ENCODE measurements around the gene ANKRD27.
"Not testable (repeated sequence)": the region's sequence is repeated elsewhere in the genome, so short reads cannot be mapped to it uniquely, and the experiment has no call there.

DNA sequence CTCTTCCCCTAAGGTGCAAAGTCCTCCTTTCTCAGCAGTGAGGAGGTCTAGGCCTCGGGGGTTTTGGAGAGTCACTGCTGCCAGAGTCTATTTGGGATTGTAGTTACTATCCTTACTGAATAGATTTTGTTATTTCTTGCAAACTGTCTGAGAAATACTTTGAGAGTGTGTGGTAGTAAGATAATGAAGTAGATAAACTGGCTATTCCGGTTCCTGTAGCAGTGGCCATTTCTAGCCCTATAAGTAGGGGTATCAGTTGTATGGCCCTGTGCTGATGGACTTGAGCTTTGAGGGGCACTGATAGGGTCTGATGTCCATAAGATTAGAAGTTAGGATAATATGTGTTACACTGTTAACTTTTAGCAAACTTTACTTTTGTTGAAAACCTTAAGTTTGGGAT is 19.3 kb upstream of the ANKRD27 start:
- TF ChIP-seq, protein P1, sequence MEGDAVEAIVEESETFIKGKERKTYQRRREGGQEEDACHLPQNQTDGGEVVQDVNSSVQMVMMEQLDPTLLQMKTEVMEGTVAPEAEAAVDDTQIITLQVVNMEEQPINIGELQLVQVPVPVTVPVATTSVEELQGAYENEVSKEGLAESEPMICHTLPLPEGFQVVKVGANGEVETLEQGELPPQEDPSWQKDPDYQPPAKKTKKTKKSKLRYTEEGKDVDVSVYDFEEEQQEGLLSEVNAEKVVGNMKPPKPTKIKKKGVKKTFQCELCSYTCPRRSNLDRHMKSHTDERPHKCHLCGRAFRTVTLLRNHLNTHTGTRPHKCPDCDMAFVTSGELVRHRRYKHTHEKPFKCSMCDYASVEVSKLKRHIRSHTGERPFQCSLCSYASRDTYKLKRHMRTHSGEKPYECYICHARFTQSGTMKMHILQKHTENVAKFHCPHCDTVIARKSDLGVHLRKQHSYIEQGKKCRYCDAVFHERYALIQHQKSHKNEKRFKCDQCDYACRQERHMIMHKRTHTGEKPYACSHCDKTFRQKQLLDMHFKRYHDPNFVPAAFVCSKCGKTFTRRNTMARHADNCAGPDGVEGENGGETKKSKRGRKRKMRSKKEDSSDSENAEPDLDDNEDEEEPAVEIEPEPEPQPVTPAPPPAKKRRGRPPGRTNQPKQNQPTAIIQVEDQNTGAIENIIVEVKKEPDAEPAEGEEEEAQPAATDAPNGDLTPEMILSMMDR (IDR thresholded peaks at IDR 0.05) = not testable (repeated sequence)
- not testable (repeated sequence) for TF ChIP-seq POLR2A (IDR thresholded peaks at IDR 0.05)
